Activated B cell treated with CpG ODN at 0.5 μM for 24 hours (primary cell): Measurements from ENCODE around the gene KCTD1. TPM values are rescaled to one million over a fixed set of nuclear protein-coding genes. Genes with fewer than 3 reads are reported as not detected.

Experiments used
- ATAC-seq: fragments of 200-7000 bp; cut with Tn5 transposase; one replicate; pipeline ENCODE4 v1.10.0; 2021; ENCODE audit warnings: low read depth, mild to moderate bottlenecking, moderate library complexity
- CTCF ChIA-PET: fragments of 350-600 bp; sonication (Branson Sonifier 250); formaldehyde crosslinking; loops from one replicate; lab custom pipeline; 2021; ENCODE audit warnings: antibody characterized with exemption; lab: Charles Lee
- POLR2A ChIA-PET: fragments of 350-600 bp; sonication (Branson Sonifier 250); formaldehyde crosslinking; loops from one replicate; lab custom pipeline; 2021; ENCODE audit warnings: antibody characterized with exemption; lab: Charles Lee
- DNase-seq: peaks from one replicate; pipeline ENCODE4 v3.0.0; 2022
- H3K27ac Mint-ChIP-seq: one replicate; pipeline ENCODE4 v1.8.0; 2020; ENCODE audit warnings: mixed read lengths
- H3K27me3 Mint-ChIP-seq: one replicate; pipeline ENCODE4 v1.8.0; 2021; ENCODE audit warnings: mixed read lengths
- H3K36me3 Mint-ChIP-seq: one replicate; pipeline ENCODE4 v1.8.0; 2021; ENCODE audit warnings: low read depth, mixed read lengths
- H3K4me1 Mint-ChIP-seq: one replicate; pipeline ENCODE4 v1.8.0; 2021; ENCODE audit warnings: mixed read lengths
- H3K4me3 Mint-ChIP-seq: one replicate; pipeline ENCODE4 v1.8.0; 2020; ENCODE audit warnings: mild to moderate bottlenecking, mixed read lengths
- H3K9me3 Mint-ChIP-seq: one replicate; pipeline ENCODE4 v1.8.0; 2020; ENCODE audit warnings: mixed read lengths
- CTCF ChIP-seq: fragments of 200-600 bp; IDR thresholded peaks from one replicate; pipeline ENCODE4 v1.8.0; 2022; ENCODE audit warnings: antibody characterized with exemption, mild to moderate bottlenecking
- intact Hi-C: fragments of 100-400 bp; cut with micrococcal nuclease; formaldehyde crosslinking; loops from one replicate; pipeline ENCODE4 v1.15.1; 2024
- total RNA-seq: library from RNA; stranded (reverse); gene quantifications from 2 replicates; pipeline ENCODE4 v1.2.3, GENCODE V29; 2022

The KCTD1 gene
- total RNA-seq, 1 donor from 2014 or later, result 4.9 TPM

GRCh38 chr18:26462355-26462754 lies 86.0 kb downstream of the KCTD1 start:
- Mint-ChIP-seq H3K27me3 (no peaks in the 10 kb centered on the region), H3K9me3 (no peaks in the 10 kb centered on the region), H3K27ac (no peak overlapping the region), H3K36me3 (peaks cover 1% of the 10 kb centered on the region), H3K4me1 (no peaks in the 10 kb centered on the region), H3K4me3 (no peak overlapping the region)
- ATAC-seq (no peak), DNase-seq (no peak)
- ChIA-PET CTCF (no interaction called here), POLR2A (no interaction called here)
- intact Hi-C loops, result no loop called here
- no peak for TF ChIP-seq CTCF

GRCh38 chr18:26461405-26461804 lies 86.9 kb downstream of the KCTD1 start:
- no peak overlapping the region for H3K4me3 Mint-ChIP-seq
- TF ChIP-seq CTCF, result no peak
- H3K4me1 Mint-ChIP-seq, result no peaks in the 10 kb centered on the region
- H3K9me3 Mint-ChIP-seq, result no peaks in the 10 kb centered on the region
- peaks cover 1% of the 10 kb centered on the region for H3K36me3 Mint-ChIP-seq
- CTCF ChIA-PET, result no interaction called here
- no peak for DNase-seq
- ATAC-seq, result no peak
- no peak overlapping the region for H3K27ac Mint-ChIP-seq
- POLR2A ChIA-PET, result no interaction called here
- no peaks in the 10 kb centered on the region for H3K27me3 Mint-ChIP-seq
- intact Hi-C loops, result no loop called here

GRCh38 chr18:26460449-26461091 lies 87.8 kb downstream of the KCTD1 start:
- intact Hi-C loops, result no loop called here
- ATAC-seq (no peak), DNase-seq (no peak)
- no peaks in the 10 kb centered on the region for H3K27me3 Mint-ChIP-seq
- CTCF ChIA-PET, result no interaction called here
- H3K4me1 Mint-ChIP-seq, result no peaks in the 10 kb centered on the region
- no peaks in the 10 kb centered on the region for H3K9me3 Mint-ChIP-seq
- peaks cover 1% of the 10 kb centered on the region for H3K36me3 Mint-ChIP-seq
- no peak overlapping the region for H3K27ac Mint-ChIP-seq
- POLR2A ChIA-PET, result no interaction called here
- no peak overlapping the region for H3K4me3 Mint-ChIP-seq
- no peak for TF ChIP-seq CTCF

GRCh38 chr18:26459884-26460283 lies 88.5 kb downstream of the KCTD1 start:
- ChIA-PET POLR2A (no interaction called here), CTCF (no interaction called here)
- Mint-ChIP-seq H3K9me3 (no peaks in the 10 kb centered on the region), H3K27ac (no peak overlapping the region), H3K27me3 (no peaks in the 10 kb centered on the region), H3K4me1 (no peaks in the 10 kb centered on the region), H3K36me3 (peaks cover 1% of the 10 kb centered on the region), H3K4me3 (no peak overlapping the region)
- intact Hi-C loops, result no loop called here
- TF ChIP-seq CTCF, result no peak
- DNase-seq (no peak), ATAC-seq (no peak)

- Mint-ChIP-seq H3K36me3 (peaks cover 4% of the 10 kb centered on the region), H3K27ac (no peak overlapping the region), H3K4me3 (no peak overlapping the region), H3K4me1 (no peaks in the 10 kb centered on the region), H3K27me3 (no peaks in the 10 kb centered on the region), H3K9me3 (no peaks in the 10 kb centered on the region)
- TF ChIP-seq CTCF, result no peak
- CTCF ChIA-PET, result no interaction called here
- ATAC-seq (no peak), DNase-seq (no peak)
- intact Hi-C loops, result no loop called here
- POLR2A ChIA-PET, result no interaction called here
These were observed 89.0 kb downstream of the KCTD1 start for GRCh38 chr18:26459340-26459739.
